ENCODE measurements around the gene MAPKBP1. TPM values are rescaled to one million over a fixed set of nuclear protein-coding genes. Genes with fewer than 3 reads are reported as not detected.
"Not testable (repeated sequence)": the region's sequence is repeated elsewhere in the genome, so short reads cannot be mapped to it uniquely, and the experiment has no call there.

The MAPKBP1 gene, protein sequence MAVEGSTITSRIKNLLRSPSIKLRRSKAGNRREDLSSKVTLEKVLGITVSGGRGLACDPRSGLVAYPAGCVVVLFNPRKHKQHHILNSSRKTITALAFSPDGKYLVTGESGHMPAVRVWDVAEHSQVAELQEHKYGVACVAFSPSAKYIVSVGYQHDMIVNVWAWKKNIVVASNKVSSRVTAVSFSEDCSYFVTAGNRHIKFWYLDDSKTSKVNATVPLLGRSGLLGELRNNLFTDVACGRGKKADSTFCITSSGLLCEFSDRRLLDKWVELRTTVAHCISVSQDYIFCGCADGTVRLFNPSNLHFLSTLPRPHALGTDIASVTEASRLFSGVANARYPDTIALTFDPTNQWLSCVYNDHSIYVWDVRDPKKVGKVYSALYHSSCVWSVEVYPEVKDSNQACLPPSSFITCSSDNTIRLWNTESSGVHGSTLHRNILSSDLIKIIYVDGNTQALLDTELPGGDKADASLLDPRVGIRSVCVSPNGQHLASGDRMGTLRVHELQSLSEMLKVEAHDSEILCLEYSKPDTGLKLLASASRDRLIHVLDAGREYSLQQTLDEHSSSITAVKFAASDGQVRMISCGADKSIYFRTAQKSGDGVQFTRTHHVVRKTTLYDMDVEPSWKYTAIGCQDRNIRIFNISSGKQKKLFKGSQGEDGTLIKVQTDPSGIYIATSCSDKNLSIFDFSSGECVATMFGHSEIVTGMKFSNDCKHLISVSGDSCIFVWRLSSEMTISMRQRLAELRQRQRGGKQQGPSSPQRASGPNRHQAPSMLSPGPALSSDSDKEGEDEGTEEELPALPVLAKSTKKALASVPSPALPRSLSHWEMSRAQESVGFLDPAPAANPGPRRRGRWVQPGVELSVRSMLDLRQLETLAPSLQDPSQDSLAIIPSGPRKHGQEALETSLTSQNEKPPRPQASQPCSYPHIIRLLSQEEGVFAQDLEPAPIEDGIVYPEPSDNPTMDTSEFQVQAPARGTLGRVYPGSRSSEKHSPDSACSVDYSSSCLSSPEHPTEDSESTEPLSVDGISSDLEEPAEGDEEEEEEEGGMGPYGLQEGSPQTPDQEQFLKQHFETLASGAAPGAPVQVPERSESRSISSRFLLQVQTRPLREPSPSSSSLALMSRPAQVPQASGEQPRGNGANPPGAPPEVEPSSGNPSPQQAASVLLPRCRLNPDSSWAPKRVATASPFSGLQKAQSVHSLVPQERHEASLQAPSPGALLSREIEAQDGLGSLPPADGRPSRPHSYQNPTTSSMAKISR (N-terminal part only)
- 11.9 and 16.5 TPM in 2 replicates for total RNA-seq

- TF ChIP-seq, protein P1, sequence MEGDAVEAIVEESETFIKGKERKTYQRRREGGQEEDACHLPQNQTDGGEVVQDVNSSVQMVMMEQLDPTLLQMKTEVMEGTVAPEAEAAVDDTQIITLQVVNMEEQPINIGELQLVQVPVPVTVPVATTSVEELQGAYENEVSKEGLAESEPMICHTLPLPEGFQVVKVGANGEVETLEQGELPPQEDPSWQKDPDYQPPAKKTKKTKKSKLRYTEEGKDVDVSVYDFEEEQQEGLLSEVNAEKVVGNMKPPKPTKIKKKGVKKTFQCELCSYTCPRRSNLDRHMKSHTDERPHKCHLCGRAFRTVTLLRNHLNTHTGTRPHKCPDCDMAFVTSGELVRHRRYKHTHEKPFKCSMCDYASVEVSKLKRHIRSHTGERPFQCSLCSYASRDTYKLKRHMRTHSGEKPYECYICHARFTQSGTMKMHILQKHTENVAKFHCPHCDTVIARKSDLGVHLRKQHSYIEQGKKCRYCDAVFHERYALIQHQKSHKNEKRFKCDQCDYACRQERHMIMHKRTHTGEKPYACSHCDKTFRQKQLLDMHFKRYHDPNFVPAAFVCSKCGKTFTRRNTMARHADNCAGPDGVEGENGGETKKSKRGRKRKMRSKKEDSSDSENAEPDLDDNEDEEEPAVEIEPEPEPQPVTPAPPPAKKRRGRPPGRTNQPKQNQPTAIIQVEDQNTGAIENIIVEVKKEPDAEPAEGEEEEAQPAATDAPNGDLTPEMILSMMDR (IDR thresholded peaks at IDR 0.05; ENCODE audit: insufficient read depth, low read length, poor library complexity, severe bottlenecking) = peak; percentile 92
- no peaks in the 10 kb centered on the region for H3K27me3 ChIP-seq (ENCODE audit: control insufficient read depth, insufficient read depth, low read length)
These were observed at the start of gene MAPKBP1 for GRCh38 chr15:41774062-41774881. TSS of gene MAPKBP1 (plus strand) at chr15:41774484. CDS start at chr15:41775276, 792 bp downstream.

DNA sequence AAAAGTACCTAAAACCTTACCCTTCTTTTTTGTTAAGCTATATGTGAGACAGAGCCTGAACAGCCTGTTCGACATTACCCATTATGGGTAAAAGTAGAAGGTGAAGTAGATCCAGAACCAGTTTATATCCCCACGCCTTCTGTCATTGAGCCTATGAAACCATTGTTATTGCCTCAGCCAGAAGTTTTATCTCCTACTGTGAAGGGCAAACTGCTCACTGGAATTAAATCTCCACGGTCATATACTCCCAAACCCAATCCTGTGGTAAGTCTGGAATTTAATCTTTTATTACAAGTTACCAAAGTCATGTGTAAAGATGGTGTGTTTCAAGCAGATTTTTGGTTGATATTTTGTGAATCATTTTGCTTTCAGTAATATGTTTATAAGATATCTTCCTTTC lies 47.1 kb upstream of the MAPKBP1 start:
- H3K4me3 ChIP-seq (ENCODE audit: low read depth, low read length) = no peak overlapping the region
- TF ChIP-seq, protein P1 (IDR thresholded peaks at IDR 0.05; ENCODE audit: insufficient read depth, low read length, poor library complexity, severe bottlenecking) = no peak
- no peak for DNase-seq (ENCODE audit: low read depth)
- H3K27me3 ChIP-seq (ENCODE audit: control insufficient read depth, insufficient read depth, low read length) = no peaks in the 10 kb centered on the region
- H3K36me3 ChIP-seq (ENCODE audit: control insufficient read depth, insufficient read depth, low read length) = no peaks in the 10 kb centered on the region

More at GRCh38 chr15:41774062-41774881, at the start of gene MAPKBP1:
- H3K36me3 ChIP-seq (ENCODE audit: control insufficient read depth, insufficient read depth, low read length) = no peaks in the 10 kb centered on the region
- DNase-seq (ENCODE audit: low read depth) = peak; percentile 87
- H3K4me3 ChIP-seq (ENCODE audit: low read depth, low read length) = peak within 1 kb of the TSS; percentile 75

- H3K27me3 ChIP-seq (ENCODE audit: control insufficient read depth, insufficient read depth, low read length); DNase-seq (ENCODE audit: low read depth); H3K4me3 ChIP-seq (ENCODE audit: low read depth, low read length); H3K36me3 ChIP-seq (ENCODE audit: control insufficient read depth, insufficient read depth, low read length): not testable (repeated sequence)
These were observed 46.2 kb upstream of the MAPKBP1 start for GRCh38 chr15:41728061-41728460.

GRCh38 chr15:41730543-41730942 lies 43.7 kb upstream of the MAPKBP1 start:
- TF ChIP-seq, protein P1 (IDR thresholded peaks at IDR 0.05; ENCODE audit: insufficient read depth, low read length, poor library complexity, severe bottlenecking) = no peak
- DNase-seq (ENCODE audit: low read depth) = no peak
- Histone ChIP-seq H3K4me3 (ENCODE audit: low read depth, low read length) (no peak overlapping the region), H3K36me3 (ENCODE audit: control insufficient read depth, insufficient read depth, low read length) (no peaks in the 10 kb centered on the region), H3K27me3 (ENCODE audit: control insufficient read depth, insufficient read depth, low read length) (no peaks in the 10 kb centered on the region)

- no peaks in the 10 kb centered on the region for H3K36me3 ChIP-seq (ENCODE audit: control insufficient read depth, insufficient read depth, low read length)
- DNase-seq (ENCODE audit: low read depth) = no peak
These were observed 41.8 kb upstream of the MAPKBP1 start for GRCh38 chr15:41732483-41732882.

More at GRCh38 chr15:41732483-41732882, 41.8 kb upstream of the MAPKBP1 start:
- TF ChIP-seq, protein P1 (IDR thresholded peaks at IDR 0.05; ENCODE audit: insufficient read depth, low read length, poor library complexity, severe bottlenecking) = no peak
- H3K27me3 ChIP-seq (ENCODE audit: control insufficient read depth, insufficient read depth, low read length) = no peaks in the 10 kb centered on the region
- no peak overlapping the region for H3K4me3 ChIP-seq (ENCODE audit: low read depth, low read length)

Data from kidney epithelial cell (primary cell).